Right renal cortex interstitium (tissue), 3 donors: ENCODE data around the gene CSTPP1. TPM values are rescaled to one million over a fixed set of nuclear protein-coding genes. Genes with fewer than 3 reads are reported as not detected.
"Not testable (repeated sequence)": the region's sequence is repeated elsewhere in the genome, so short reads cannot be mapped to it uniquely, and the experiment has no call there.

ENCODE experiments used
- DNase-seq, 3 donors: peaks; one replicate each; pipeline ENCODE4 v3.0.0-alpha.2; 2013; ENCODE audit warnings: low read depth in 3 of 3, low spot score in 2 of 3
- polyA plus RNA-seq, 3 donors: library from polyadenylated mRNA; unstranded; fragments of 120-200 nt; gene quantifications; one replicate each; pipeline ENCODE4 v1.2.1, GENCODE V29; 2013; ENCODE audit not compliant: insufficient read length in 3 of 3

Gene CSTPP1
- polyA plus RNA-seq, 3 donors, result 56.8 to 58.1 (median 57.1) TPM

GRCh38 chr11:46984548-46984947 lies 48.0 kb downstream of the CSTPP1 start:
- DNase-seq, result no peak

DNA sequence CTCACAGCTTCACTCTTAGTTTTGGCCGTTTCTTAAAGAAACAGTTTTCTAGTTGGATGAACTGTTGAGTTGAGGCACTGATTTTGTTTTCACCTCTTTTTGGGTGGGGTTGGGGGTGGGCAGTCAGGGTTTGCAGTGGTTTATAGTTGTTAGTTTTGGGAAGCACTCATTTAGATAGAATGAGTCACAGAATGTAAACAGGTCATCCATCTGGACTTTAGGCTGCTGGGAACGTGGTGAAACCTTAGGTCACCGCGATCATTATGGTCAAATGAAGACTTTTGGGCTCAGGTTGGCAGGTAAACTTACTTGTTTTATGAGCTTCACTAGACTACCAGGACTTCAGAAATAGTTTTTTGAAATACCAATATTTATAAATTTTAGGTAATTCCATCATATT lies 48.4 kb downstream of the CSTPP1 start:
- DNase-seq, result no peak

DNA sequence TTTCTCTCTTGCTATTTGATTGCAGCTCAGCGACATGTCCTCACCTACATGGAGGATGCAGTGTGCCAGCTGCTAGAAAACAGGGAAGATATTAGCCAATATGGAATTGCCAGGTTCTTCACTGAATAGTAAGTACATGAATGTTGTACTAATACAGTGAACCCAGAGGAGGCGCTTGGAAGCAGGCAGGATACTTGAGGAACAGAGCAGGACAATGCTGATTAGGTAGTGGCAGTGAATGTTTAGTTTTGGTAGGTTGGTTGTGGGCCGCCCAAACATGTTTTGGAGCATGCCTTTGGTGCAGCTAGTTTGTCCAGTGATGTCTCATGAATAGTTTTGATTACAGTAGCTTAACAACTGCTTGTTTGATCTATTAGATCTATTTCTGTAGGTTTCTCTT lies 50.6 kb downstream of the CSTPP1 start:
- no peak for DNase-seq

DNA sequence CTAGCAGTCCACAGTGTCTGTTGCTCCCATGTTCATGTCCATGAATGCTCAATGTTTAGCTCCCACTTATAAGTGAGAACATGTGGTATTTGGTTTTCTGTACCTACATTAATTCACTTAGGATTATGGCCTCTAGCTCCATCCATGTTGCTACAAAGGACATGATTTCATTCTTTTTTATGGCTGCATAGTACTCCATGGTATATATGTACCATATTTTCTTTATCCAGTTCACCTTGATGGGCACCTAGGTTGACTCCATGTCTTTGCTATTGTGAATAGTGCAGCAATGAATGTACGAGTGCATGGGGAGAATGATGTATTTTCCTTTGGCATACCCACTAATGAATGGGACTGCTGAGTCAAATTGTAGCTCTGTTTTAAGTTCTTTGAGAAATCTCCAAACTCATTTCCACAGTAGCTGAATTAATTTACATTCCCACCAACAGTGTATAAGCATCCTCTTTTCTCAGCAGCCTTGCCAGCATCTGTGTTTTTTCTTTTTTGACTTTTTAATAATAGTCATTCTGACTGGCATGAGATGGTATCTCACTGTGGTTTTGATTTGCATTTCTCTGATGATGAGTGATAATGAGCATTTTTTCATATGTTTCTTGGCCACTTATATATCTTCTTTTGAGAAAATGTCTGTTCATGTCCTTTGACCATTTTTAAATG lies 53.4 kb downstream of the CSTPP1 start:
- DNase-seq, result not testable (repeated sequence)

GRCh38 chr11:46991391-46991790 lies 54.8 kb downstream of the CSTPP1 start:
- DNase-seq, result no peak

GRCh38 chr11:46992386-46992785 lies 55.8 kb downstream of the CSTPP1 start:
- not testable (repeated sequence) for DNase-seq

- DNase-seq, result not testable (repeated sequence)
Observed at GRCh38 chr11:46997796-46998195, 61.2 kb downstream of the CSTPP1 start.

DNA sequence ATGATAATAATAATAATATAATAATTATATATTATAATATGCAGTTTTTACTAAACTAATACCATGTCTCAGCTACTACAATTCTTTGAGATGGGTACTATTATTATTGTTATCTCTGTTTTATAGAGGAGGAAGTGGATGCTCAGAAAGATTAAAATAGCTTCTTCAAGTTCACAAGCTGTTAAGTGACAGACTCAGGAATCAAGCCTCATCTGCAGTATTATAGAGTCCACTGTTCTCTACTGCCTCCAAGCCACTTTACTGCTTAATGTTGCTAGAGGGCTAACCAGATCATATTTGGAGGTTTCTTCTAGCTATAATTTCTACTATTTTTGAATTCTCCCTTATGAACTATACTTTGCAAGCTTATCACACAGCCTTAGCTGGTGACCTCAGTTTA lies 62.7 kb downstream of the CSTPP1 start:
- no peak for DNase-seq

GRCh38 chr11:47000033-47000432 lies 63.5 kb downstream of the CSTPP1 start:
- DNase-seq, result no peak

- no peak for DNase-seq
Observed at GRCh38 chr11:47001781-47002181, 65.2 kb downstream of the CSTPP1 start.

GRCh38 chr11:47002390-47002789 lies 65.8 kb downstream of the CSTPP1 start:
- DNase-seq, result peak in 1 of 3 donors; percentile 24

GRCh38 chr11:47003180-47003877 lies 66.8 kb downstream of the CSTPP1 start:
- DNase-seq, result no peak

DNA sequence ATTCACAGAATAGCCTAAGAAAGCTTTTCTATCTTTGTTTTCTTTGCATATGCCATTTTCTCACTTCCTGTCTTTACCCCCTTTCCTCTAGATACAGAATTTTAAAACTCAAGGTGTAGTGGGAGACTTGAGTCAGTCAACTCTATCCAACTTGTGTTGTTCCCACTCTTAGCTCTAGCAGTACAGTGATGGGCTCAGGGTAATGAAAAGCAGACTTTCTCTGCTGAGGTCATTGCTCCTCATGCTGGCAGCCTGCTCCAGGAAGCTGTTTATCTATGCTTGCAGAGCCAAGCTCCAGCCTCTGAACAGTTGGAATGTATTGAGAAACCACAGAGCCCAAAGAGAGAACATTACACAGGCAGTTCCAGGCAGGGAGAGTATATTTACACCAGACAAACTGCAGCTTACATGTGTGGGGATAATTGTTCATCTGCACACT lies 68.1 kb downstream of the CSTPP1 start:
- DNase-seq, result no peak

DNA sequence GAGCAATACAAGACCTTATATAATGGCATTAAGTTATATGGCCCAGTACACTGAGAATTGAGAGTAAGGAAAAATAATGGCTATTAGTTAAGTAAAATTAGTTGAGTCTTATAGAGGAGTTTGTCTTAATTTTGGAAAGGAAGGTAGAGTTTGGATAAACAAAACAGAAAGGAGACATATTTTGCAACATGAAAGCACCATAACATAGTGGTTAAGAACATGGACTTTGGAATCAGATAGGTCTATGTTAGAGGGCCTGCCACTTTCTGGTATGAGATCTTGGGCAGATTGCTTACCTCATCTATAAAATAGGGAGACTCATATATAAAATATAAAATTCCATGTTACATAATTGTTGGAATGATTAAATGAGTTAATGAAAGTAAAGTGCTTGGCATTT lies 68.9 kb downstream of the CSTPP1 start:
- no peak for DNase-seq

DNA sequence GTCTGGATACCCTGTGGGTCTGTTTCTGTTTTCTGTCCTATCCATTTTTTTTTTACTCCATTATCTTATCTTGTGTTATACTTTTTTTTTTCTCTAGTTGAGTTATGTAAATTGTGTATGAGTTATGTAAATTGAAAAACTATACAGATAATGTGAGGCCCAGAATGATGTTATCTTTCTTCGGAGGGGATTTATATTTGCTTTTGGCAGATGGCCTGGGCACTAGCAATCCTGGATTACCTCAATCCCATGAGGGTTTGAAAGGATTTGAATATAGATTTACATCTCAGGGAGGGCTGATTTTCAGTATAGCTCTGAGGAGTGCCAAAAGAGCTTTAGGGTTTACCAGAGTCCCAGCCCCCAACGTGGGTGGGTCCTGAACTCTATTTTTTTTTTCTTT lies 71.0 kb downstream of the CSTPP1 start:
- no peak for DNase-seq

DNA sequence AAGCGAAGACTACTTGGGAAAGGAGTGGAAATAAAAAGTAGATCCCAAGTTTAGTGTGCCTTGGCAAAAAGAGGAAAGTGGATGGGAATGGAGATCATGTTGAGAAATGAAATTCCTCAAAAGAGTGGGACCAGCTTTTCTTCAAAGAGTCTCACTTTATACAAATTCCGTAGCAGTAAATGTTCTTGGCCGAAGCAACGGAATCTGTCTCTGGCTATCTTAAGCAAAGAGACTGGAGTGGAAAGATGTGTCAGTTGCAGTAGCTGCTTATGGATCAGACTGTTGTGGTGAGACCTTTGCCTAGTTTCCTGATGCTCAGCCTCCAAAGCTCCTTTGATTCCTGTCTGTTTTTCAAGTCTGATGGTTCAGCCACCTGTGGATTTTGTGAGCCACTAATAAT lies 73.6 kb downstream of the CSTPP1 start:
- no peak for DNase-seq

- DNase-seq, result no peak
Observed at GRCh38 chr11:47014097-47014496, 77.5 kb downstream of the CSTPP1 start.

- DNase-seq, result no peak
Observed at GRCh38 chr11:47018637-47019036, 82.1 kb downstream of the CSTPP1 start.

GRCh38 chr11:47020793-47021526 lies 84.4 kb downstream of the CSTPP1 start:
- DNase-seq, result no peak

GRCh38 chr11:47021527-47021818 lies 84.9 kb downstream of the CSTPP1 start:
- no peak for DNase-seq

- no peak for DNase-seq
Observed at GRCh38 chr11:47021965-47022364, 85.4 kb downstream of the CSTPP1 start.
